Gastroesophageal sphincter (tissue), 3 donors: ENCODE data around the gene PPP4R3B.
"Not testable (repeated sequence)": the region's sequence is repeated elsewhere in the genome, so short reads cannot be mapped to it uniquely, and the experiment has no call there.

ENCODE experiments used
- POLR2AphosphoS5 ChIP-seq: sonication (generic); formaldehyde crosslinking; IDR thresholded peaks from one replicate; pipeline ENCODE4 v1.6.1; 2017; ENCODE audit warnings: antibody characterized with exemption
- TF ChIP-seq, protein P1 (sequence below), 4 experiments: fragments of 200-600 bp in 2 of 4; fragments of 450-650 bp in 2 of 4; sonication (generic) in 1 of 4; IDR thresholded peaks; one replicate each; pipeline ENCODE4 v1.5.1; 2017 to 2019; ENCODE audit warnings: antibody characterized with exemption in 4 of 4, mild to moderate bottlenecking in 2 of 4, moderate library complexity in 2 of 4

DNA sequence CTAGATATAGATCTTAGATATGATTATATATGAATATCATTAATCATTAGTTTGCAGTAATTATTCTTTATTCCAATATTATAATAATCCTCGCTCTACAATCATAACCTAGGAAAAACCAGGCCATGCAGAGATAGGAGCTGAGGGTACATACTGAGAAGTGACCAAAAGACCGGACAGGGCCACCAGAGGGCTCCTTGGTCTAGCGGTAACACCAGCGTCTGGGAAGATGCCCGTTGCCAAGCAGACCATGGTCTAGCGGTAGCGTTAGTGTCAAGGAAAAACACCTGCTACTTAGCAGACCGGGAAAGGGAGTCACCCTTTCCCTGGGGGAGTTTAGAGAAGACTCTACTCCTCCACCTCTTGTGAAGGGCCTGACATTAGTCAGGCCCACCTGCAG is 48.4 kb downstream of the PPP4R3B start:
- TF ChIP-seq, protein P1, sequence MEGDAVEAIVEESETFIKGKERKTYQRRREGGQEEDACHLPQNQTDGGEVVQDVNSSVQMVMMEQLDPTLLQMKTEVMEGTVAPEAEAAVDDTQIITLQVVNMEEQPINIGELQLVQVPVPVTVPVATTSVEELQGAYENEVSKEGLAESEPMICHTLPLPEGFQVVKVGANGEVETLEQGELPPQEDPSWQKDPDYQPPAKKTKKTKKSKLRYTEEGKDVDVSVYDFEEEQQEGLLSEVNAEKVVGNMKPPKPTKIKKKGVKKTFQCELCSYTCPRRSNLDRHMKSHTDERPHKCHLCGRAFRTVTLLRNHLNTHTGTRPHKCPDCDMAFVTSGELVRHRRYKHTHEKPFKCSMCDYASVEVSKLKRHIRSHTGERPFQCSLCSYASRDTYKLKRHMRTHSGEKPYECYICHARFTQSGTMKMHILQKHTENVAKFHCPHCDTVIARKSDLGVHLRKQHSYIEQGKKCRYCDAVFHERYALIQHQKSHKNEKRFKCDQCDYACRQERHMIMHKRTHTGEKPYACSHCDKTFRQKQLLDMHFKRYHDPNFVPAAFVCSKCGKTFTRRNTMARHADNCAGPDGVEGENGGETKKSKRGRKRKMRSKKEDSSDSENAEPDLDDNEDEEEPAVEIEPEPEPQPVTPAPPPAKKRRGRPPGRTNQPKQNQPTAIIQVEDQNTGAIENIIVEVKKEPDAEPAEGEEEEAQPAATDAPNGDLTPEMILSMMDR (IDR thresholded peaks at IDR 0.05): not testable (repeated sequence)
- not testable (repeated sequence) for TF ChIP-seq POLR2AphosphoS5
